Hematopoietic multipotent progenitor cell treated with erythropoietin and hydrocortisone succinate and interleukin-3 and kit ligand, for 6 days (in vitro differentiated cells): Measurements from ENCODE around the gene L3MBTL1.
"Not testable (repeated sequence)": the region's sequence is repeated elsewhere in the genome, so short reads cannot be mapped to it uniquely, and the experiment has no call there.

Source experiments
- DNase-seq: peaks from one replicate; pipeline ENCODE4 v3.0.0-alpha.2; 2015

Gene L3MBTL1

GRCh38 chr20:43507150-43508080 lies at the start of gene L3MBTL1:
TSS of gene L3MBTL1 (plus strand) at chr20:43507697. CDS start at chr20:43513504, 5,807 bp downstream.
- DNase-seq = peak; percentile 43

- peak; percentile 44 for DNase-seq
Measured at GRCh38 chr20:43458422-43458924, 49.0 kb upstream of the L3MBTL1 start.

- DNase-seq = peak; percentile 38
Measured at GRCh38 chr20:43459022-43459942, 48.2 kb upstream of the L3MBTL1 start.

- no peak for DNase-seq
Measured at GRCh38 chr20:43460172-43460829, 47.2 kb upstream of the L3MBTL1 start.

GRCh38 chr20:43460830-43461200 lies 46.7 kb upstream of the L3MBTL1 start:
- no peak for DNase-seq

- DNase-seq = no peak
Measured at GRCh38 chr20:43461894-43462659, 45.4 kb upstream of the L3MBTL1 start.

- no peak for DNase-seq
Measured at GRCh38 chr20:43462660-43463526, 44.6 kb upstream of the L3MBTL1 start.

- no peak for DNase-seq
Measured at GRCh38 chr20:43463527-43464218, 43.8 kb upstream of the L3MBTL1 start.

- DNase-seq = no peak
Measured at GRCh38 chr20:43464219-43464790, 43.2 kb upstream of the L3MBTL1 start.

- DNase-seq = no peak
Measured at GRCh38 chr20:43465625-43465943, 41.9 kb upstream of the L3MBTL1 start.

- DNase-seq = no peak
Measured at GRCh38 chr20:43467589-43467988, 39.9 kb upstream of the L3MBTL1 start.

- DNase-seq = no peak
Measured at GRCh38 chr20:43472671-43473380, 34.7 kb upstream of the L3MBTL1 start.

- no peak for DNase-seq
Measured at GRCh38 chr20:43473381-43473704, 34.2 kb upstream of the L3MBTL1 start.

- no peak for DNase-seq
Measured at GRCh38 chr20:43477193-43477592, 30.3 kb upstream of the L3MBTL1 start.

GRCh38 chr20:43477619-43478018 lies 29.9 kb upstream of the L3MBTL1 start:
- no peak for DNase-seq

- no peak for DNase-seq
Measured at GRCh38 chr20:43490038-43490437, 17.5 kb upstream of the L3MBTL1 start.

GRCh38 chr20:43492101-43492500 lies 15.4 kb upstream of the L3MBTL1 start:
- DNase-seq = no peak

GRCh38 chr20:43495388-43495787 lies 12.1 kb upstream of the L3MBTL1 start:
- no peak for DNase-seq

- DNase-seq = not testable (repeated sequence)
Measured at GRCh38 chr20:43502021-43502420, 5.5 kb upstream of the L3MBTL1 start.

- no peak for DNase-seq
Measured at GRCh38 chr20:43506238-43506637, 1.3 kb upstream of the L3MBTL1 start.
